ENCODE results near the gene PGRMC2. TPM values are rescaled to one million over a fixed set of nuclear protein-coding genes. Genes with fewer than 3 reads are reported as not detected.

PGRMC2 gene, protein sequence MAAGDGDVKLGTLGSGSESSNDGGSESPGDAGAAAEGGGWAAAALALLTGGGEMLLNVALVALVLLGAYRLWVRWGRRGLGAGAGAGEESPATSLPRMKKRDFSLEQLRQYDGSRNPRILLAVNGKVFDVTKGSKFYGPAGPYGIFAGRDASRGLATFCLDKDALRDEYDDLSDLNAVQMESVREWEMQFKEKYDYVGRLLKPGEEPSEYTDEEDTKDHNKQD
- polyA plus RNA-seq (ENCODE audit: insufficient read length), result 59.8 TPM

DNA sequence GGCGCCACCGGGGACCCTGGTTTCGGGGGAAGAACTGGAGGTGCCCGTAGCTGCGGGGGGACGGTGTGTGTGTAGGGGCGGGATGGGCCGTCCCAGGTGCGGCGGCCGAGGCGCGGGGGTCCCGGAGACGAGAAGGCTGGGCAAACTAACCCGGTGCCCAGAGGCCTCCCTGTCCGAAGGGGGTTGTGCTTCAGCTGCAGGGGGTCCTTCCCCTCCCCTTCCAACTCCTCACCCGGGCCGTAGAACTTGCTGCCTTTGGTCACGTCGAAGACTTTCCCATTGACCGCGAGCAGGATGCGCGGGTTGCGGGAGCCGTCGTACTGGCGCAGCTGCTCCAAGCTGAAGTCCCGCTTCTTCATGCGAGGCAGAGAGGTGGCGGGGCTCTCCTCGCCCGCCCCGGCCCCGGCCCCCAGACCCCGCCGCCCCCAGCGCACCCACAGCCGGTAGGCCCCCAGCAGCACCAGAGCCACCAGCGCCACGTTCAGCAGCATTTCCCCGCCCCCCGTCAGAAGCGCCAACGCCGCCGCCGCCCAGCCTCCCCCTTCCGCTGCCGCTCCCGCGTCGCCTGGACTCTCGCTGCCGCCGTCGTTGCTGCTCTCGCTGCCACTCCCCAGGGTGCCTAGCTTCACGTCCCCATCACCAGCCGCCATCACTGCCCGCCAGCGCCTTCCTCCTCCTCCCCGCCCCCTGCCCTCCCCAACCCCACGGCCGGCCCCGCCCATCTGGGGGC lies at the start of gene PGRMC2:
Gene PGRMC2 (minus strand): TSS at position 673 of the 730 bp plus-strand sequence. CDS start 23 bp downstream, at position 650.
- no peak for DNase-seq (ENCODE audit: low read depth)

GRCh38 chr4:128335541-128335940 lies 47.9 kb upstream of the PGRMC2 start:
- no peak for DNase-seq (ENCODE audit: low read depth)

DNA sequence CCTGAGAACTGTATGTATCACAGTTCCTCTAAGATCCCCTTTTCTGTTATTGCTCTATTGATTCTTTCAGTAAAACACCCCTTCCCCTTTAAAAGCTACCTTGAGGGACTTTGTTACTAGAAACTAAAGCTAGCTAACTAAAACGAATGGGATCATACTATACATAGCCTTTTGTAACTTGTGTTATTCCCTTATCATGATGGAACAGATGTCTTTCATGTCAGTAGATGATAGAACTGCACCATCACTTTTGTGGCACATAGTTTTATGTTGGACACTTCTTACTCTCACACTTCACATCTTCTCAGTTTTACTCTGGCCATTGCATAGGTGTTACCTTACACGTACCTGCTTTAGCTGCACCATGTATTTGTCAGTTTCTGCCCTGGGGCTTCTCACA lies 46.6 kb upstream of the PGRMC2 start:
- DNase-seq (ENCODE audit: low read depth), result no peak

- DNase-seq (ENCODE audit: low read depth), result no peak
These were observed 45.9 kb upstream of the PGRMC2 start for GRCh38 chr4:128333309-128334018.

GRCh38 chr4:128332081-128332480 lies 44.5 kb upstream of the PGRMC2 start:
- DNase-seq (ENCODE audit: low read depth), result no peak

DNA sequence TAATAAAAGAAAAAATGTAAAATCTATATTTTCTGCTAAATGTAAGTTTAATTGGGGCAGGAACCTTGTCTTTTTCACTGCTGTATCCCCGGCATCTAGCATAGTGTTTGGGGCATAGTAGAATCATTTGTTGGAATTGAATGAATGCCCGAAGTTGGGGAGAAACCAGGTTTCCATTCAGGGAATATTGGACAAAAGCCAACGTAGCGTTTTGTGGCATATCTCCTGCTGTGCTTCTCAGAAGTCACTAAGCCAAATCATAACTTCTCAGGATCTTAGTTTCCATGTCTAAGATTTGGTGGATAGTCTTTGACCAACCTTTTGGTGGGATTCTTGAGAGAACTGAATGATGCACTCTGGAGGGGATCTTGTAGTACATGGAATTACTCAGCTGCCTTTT lies 42.0 kb upstream of the PGRMC2 start:
- DNase-seq (ENCODE audit: low read depth), result no peak

- DNase-seq (ENCODE audit: low read depth), result no peak
These were observed 40.5 kb upstream of the PGRMC2 start for GRCh38 chr4:128328106-128328505.

- DNase-seq (ENCODE audit: low read depth), result no peak
These were observed 35.8 kb upstream of the PGRMC2 start for GRCh38 chr4:128323401-128323800.

DNA sequence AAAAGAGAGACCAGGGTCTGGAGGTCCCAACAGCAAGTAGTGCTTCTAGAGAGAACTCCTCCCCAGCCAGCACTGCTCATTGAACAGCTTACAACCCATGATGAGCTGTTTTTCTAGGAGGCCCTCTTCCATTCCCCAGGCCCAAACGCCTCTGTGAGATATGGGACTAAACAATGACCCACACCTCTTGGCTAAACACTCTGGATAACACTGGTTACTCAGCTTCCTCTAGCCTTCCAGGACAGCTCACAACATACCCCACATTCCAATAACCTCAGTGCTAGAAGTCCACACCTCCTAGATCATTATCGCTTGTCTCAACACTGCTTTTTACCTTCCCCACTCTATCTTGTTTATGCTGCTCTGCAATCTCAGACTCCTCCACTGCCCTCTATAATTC lies 35.4 kb upstream of the PGRMC2 start:
- DNase-seq (ENCODE audit: low read depth), result no peak

- no peak for DNase-seq (ENCODE audit: low read depth)
These were observed 34.7 kb upstream of the PGRMC2 start for GRCh38 chr4:128322311-128322710.

DNA sequence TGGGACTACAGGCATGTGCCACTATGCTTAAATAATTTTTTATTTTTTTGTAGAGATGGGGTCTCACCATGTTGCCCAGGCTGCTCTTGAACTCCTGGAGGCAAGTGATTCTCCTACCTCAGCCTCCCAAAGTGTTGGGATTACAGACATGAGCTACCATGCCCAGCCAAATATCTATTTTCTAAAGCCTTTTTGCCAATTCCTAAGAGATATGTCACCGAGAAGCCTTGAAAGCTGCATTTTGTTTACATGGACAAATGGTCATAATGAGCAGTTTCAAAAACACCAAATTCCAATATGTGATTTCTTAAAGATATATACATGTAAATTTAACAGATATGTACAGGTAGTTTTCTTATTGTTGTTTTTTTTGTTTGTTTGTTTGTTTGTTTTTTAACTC lies 33.0 kb upstream of the PGRMC2 start:
- DNase-seq (ENCODE audit: low read depth), result no peak

GRCh38 chr4:128315756-128316520 lies 28.3 kb upstream of the PGRMC2 start:
- DNase-seq (ENCODE audit: low read depth), result no peak

DNA sequence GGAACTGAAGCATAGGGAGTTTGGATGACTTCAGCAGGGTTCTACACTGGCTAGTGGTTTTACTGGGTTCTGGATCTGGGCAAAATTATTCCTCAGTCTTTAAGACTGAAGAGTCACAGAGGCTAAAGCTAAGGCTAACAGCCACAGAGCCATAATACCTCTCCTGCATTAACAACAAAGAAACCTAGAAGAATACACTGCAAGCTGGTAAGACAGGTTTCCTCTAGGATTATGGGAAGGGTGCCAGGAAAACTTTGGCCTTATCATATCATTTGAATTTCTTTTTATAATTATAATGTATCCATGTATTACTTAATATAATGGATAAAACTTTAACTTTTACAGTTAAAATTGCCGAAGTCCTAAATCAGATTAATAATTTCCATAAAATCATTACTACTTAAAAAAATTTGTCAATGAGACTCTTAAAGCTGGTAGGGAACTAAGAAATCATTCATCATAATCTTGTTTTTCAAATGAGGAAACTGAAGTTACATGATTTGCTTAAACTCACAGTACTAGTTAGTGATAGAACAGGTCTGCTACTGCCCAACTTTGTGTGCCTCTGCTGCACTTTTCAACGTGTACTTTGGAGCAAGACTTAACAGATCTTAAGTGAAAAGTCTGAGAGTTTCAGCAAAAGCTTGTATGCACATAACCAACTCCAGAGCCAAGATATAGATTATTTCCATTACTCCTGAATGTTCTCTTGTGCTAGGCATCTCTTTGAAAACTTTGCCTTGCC lies 24.2 kb upstream of the PGRMC2 start:
- no peak for DNase-seq (ENCODE audit: low read depth)

DNA sequence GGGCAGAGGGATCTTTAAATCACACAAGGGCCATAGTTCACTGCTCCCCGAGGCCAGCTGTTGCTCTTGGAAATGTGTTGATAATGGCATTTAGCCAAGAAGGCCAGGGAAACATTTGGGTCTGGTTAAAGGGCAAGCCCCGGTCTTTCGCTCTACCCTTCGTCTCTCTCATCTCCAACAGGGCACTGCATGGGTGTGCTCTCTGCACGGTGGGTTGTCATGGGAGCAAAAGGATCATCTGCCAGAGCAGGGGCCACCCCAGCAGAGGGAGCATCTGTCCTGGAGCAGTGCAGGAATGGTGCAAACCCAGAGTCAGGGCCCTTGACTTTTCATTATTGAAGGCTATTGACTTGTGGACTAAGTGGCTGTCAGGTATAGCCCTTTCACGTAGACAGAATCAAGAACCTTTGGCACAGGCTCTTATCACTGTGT lies 22.7 kb upstream of the PGRMC2 start:
- no peak for DNase-seq (ENCODE audit: low read depth)

DNA sequence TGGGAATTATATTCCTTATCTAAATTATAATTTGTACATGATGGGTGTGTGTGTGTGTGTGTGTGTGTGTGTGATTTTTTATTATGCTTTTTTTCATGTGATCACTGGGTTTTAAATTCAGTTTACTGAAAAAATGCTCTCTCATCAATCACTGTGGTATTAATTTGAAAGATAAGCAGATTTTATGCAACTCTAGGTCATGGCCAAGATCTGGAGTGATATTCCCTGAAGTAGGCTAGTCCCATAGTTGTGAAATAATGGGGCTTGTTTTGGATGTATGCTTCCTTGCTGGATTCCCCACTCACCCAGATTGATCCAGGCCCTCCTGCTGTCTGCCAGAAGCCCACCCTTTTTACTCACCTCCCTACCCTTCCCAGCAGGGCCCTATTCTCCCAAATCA lies 22.0 kb upstream of the PGRMC2 start:
- no peak for DNase-seq (ENCODE audit: low read depth)

DNA sequence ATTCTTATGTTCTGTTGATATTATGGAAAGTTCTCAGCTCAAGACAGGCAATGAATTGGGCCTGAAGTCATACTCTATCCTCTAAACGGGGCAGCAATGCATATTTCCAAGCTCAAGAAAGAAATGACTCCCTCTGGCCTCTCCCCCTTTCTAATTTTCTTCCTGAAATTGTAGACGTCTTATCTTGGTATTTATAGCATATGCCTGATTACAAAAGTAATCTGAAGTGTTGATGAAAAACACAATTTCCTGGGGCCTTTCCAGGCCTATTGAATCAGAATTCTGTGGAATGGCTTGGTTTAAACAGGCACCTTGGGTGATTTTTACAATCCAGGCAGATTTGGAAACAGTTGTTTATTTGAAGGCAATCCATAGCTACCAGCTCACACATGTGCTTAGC lies 21.4 kb upstream of the PGRMC2 start:
- DNase-seq (ENCODE audit: low read depth), result no peak

DNA sequence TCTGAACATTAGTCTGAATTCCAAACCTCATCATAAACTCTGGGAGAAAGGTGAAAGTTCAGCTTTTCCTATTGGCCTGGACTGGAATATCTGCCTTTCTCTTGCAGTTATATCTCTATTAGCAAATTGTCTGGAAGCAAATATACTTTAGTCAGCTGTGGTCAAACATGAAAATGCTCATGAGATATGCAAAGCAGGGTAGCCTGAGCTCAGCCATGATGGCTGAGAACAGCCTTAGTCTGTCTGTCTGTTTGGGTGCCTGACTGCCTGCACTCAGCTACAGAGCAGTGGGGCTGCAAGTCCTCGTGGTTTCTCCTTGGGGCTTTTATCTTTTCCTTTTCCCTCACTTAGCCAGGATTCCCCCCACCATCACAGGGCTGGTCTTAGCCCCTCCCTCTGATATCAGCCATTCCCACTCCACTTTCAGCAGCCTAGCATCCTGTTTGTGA lies 19.5 kb upstream of the PGRMC2 start:
- no peak for DNase-seq (ENCODE audit: low read depth)

GRCh38 chr4:128305942-128306341 lies 18.3 kb upstream of the PGRMC2 start:
- DNase-seq (ENCODE audit: low read depth), result no peak

DNA sequence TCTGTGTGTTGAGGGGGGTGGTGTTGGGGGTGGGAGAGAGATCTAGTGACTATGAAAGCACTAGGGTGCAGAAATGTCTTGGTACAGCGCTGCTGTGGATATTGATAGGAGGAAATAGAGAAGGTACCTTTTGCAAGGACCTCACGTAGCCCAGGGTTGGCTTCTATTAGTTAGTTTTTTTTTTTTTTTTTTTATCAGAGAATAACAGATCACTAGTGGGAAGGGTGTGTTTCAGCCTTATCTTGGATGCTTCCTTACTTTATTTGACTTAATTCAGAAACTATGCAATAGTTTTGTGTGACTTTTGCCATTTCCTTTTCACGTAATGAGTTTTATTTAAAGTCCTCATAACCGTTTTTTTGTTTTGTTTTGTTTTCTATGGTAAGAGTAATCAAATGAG lies 16.4 kb upstream of the PGRMC2 start:
- DNase-seq (ENCODE audit: low read depth), result no peak

GRCh38 chr4:128303405-128303785 lies 15.8 kb upstream of the PGRMC2 start:
- no peak for DNase-seq (ENCODE audit: low read depth)

DNA sequence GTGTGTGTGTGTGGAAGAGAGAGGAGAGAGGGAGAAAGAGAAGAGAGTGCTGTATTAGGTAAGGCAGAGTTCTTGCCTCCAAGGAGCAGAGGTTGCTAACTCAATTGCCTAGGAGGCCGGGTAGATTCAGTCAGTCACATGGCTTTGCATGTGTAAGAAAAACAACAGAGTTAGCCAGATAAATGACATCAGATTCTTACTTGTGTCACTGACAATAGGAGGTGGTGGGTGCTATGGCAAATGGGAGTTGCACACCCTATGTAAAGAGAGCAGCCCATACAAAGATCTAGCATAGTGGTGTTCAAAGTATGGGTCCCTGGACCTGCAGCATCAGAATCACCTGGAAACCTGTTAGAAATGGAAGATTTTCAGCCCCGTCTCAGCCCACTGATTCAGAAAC lies 14.4 kb upstream of the PGRMC2 start:
- DNase-seq (ENCODE audit: low read depth), result no peak

Data from forelimb muscle (tissue), 1 donor.